Epithelial cell of esophagus (primary cell): ENCODE results near the gene ARL6IP5.

Experiments
- DNase-seq: peaks from one replicate; pipeline ENCODE4 v3.0.0; 2010; ENCODE audit warnings: low read depth
- H3K4me3 ChIP-seq: 2 replicates; pipeline ENCODE4 v1.5.1; 2011; ENCODE audit warnings: mild to moderate bottlenecking, low read length, control low read depth
- TF ChIP-seq, protein P1 (sequence below): IDR thresholded peaks from 2 replicates; pipeline ENCODE4 v1.5.1; 2011; ENCODE audit warnings: low read depth, mild to moderate bottlenecking, low read length, control low read depth, inconsistent platforms; ENCODE audit not compliant: insufficient read depth; ENCODE audit errors: missing control alignments

The ARL6IP5 gene

DNA sequence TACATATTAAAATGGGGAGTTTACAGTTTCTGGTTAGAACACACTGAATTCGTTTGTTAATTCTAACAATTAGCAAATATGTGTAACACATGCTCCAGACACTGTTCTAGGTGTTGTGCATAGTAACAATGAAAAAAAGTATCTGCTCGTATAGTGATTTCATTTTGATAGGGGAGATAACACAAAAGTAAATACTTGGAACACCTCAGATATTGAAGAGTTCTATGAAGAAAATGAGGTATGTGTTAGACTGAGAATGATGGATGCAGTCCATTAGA, 25.9 kb upstream of the ARL6IP5 start:
- TF ChIP-seq, protein P1, sequence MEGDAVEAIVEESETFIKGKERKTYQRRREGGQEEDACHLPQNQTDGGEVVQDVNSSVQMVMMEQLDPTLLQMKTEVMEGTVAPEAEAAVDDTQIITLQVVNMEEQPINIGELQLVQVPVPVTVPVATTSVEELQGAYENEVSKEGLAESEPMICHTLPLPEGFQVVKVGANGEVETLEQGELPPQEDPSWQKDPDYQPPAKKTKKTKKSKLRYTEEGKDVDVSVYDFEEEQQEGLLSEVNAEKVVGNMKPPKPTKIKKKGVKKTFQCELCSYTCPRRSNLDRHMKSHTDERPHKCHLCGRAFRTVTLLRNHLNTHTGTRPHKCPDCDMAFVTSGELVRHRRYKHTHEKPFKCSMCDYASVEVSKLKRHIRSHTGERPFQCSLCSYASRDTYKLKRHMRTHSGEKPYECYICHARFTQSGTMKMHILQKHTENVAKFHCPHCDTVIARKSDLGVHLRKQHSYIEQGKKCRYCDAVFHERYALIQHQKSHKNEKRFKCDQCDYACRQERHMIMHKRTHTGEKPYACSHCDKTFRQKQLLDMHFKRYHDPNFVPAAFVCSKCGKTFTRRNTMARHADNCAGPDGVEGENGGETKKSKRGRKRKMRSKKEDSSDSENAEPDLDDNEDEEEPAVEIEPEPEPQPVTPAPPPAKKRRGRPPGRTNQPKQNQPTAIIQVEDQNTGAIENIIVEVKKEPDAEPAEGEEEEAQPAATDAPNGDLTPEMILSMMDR: no peak
- H3K4me3 ChIP-seq: no peak overlapping the region

DNA sequence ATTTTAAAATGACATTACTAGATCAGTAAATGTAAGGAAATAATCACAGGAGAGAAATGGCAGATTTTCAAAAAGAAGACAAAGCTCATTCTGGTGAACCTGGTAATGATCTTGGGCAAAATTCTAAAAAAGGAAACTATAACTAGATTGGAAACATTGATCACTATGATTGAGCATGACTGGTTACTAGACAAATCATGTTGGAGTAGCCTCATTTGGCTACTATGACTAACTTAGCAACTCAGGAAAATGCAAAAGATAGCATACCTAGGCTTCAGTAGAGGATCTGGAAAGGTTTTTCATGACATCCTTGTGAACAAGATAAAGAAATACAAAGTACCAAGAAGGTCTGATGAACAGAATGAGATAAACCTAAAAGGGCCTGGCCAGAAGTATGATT, 25.0 kb upstream of the ARL6IP5 start:
- H3K4me3 ChIP-seq: no peak overlapping the region

More for the DNA sequence above, 25.9 kb upstream of the ARL6IP5 start:
- no peak for DNase-seq

DNA sequence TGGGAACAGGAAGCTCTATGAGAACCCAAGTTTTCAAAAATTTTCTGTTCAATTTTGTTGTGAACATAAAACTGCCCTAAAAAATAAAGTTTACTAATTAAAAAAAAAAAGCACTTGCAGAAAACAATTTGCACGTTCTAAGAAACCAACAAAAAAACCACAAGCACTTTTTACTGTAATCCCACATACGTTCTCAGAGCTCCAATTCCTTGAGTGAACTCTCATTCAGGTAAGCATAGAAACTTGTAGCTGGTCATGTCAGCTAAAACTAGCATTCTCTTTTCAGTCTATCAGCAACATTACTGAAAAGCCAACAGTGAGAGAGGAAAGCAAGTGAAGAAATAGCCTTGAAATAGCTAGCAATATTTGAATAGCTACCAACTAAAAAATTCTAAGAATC, 21.1 kb upstream of the ARL6IP5 start:
- H3K4me3 ChIP-seq: no peak overlapping the region
- DNase-seq: no peak
- TF ChIP-seq, protein P1: no peak

More for the DNA sequence above, 25.0 kb upstream of the ARL6IP5 start:
- TF ChIP-seq, protein P1: no peak
- DNase-seq: no peak

DNA sequence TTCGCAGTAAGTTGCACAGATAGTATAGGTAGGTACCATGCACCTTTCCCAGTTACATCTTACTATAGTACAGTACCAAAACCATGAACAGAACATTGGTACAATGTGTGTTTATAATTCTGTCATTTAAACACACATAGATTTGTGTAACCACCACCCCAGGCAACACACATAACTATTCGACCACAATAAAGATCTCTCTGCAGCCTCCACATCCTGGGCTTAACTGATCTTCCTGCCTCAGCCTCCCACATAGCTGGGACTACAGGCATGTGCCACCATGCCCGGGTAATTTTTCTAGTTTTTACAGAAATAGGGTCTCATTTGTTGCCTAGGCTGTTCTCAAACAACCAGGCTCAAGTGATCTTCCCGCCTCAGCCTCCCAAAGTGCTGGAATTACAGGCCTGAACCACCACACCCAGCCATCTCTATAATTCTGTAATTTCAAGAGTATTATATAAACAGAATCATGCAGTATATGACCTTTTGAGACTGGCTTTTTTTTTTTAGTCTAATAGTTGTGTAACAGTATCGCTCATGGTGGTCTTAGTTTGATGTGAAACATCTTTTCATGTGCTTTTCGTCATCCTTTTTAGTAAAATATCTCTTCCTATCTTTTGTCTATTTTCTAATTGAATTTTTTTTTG, 19.3 kb upstream of the ARL6IP5 start:
- TF ChIP-seq, protein P1: no peak
- no peak overlapping the region for H3K4me3 ChIP-seq
- DNase-seq: no peak

DNA sequence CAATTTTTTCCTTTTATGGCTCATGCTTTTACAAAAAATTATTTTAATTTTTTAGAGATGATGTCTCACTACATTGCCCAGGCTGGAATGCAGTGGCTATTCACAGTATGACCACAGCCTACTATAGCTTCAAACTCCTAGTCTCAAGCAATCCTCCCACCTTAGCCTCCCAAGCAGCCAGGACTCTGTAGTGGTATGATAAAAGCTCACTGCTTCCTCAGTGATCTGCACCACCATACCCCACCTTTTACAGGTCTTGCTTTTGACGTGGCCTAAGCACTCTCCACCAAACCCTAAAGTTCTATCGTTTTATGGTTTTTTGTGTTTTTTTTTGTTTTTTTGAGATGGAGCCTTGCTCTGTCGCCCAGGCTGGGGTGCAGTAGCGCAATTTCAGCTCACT, 18.6 kb upstream of the ARL6IP5 start:
- DNase-seq: no peak
- no peak overlapping the region for H3K4me3 ChIP-seq
- TF ChIP-seq, protein P1: no peak

DNA sequence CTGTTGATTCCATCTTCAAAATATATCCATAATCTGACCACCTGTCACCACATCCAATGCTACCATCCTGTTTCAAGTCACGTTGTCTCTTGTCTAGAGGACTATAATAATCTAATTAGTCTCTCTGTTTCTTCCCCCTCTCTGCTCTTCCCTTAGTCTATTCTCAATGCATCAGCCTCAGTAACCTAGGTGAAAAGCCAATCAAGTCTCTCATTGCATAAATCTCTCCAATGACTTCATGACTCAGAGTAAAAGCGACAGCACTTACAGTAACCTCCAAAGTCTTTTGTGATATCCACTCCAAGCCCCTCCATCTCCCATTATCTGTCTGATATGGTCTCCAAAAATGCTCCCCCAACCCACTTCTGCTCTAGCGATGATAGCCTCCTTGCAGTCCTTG, 11.8 kb upstream of the ARL6IP5 start:
- DNase-seq: no peak
- no peak overlapping the region for H3K4me3 ChIP-seq
- TF ChIP-seq, protein P1: no peak
